Hepatocyte (in vitro differentiated cells): ENCODE results near the gene SBK3. TPM values are rescaled to one million over a fixed set of nuclear protein-coding genes. Genes with fewer than 3 reads are reported as not detected.

Source experiments
- DNase-seq: peaks from one replicate; pipeline ENCODE4 v3.0.0-alpha.2; 2016; ENCODE audit warnings: low spot score
- H2AFZ ChIP-seq: fragments of 200-600 bp; sonication (generic); 2 replicates; pipeline ENCODE4 v1.6.0; 2016; ENCODE audit warnings: antibody characterized with exemption, mild to moderate bottlenecking
- H3K27ac ChIP-seq: fragments of 200-600 bp; sonication (generic); 2 replicates; pipeline ENCODE4 v1.5.1; 2016; ENCODE audit warnings: mild to moderate bottlenecking
- H3K27me3 ChIP-seq: fragments of 200-600 bp; sonication (generic); 2 replicates; pipeline ENCODE4 v1.6.1; 2016
- H3K36me3 ChIP-seq: fragments of 200-600 bp; sonication (generic); replicated peaks from 2 replicates; pipeline ENCODE4 v1.5.1; 2016; ENCODE audit warnings: low read depth; ENCODE audit not compliant: insufficient read depth
- H3K4me1 ChIP-seq: fragments of 200-600 bp; sonication (generic); 2 replicates; pipeline ENCODE4 v1.5.1; 2016; ENCODE audit warnings: mild to moderate bottlenecking, moderate library complexity; ENCODE audit not compliant: insufficient read depth
- H3K4me2 ChIP-seq: fragments of 200-600 bp; sonication (generic); 2 replicates; pipeline ENCODE4 v1.6.0; 2016
- H3K4me3 ChIP-seq: fragments of 200-600 bp; sonication (generic); 2 replicates; pipeline ENCODE4 v1.5.1; 2016; ENCODE audit warnings: mild to moderate bottlenecking
- H3K79me2 ChIP-seq: fragments of 200-600 bp; sonication (generic); 2 replicates; pipeline ENCODE4 v1.6.0; 2017; ENCODE audit warnings: mild to moderate bottlenecking
- H3K9me2 ChIP-seq: fragments of 200-600 bp; sonication (generic); replicated peaks from 2 replicates; pipeline ENCODE4 v1.6.0; 2017; ENCODE audit warnings: mild to moderate bottlenecking; ENCODE audit not compliant: insufficient read depth
- H3K9me3 ChIP-seq: fragments of 200-600 bp; sonication (generic); 2 replicates; pipeline ENCODE4 v1.5.1; 2016; ENCODE audit warnings: low read depth, mild to moderate bottlenecking
- H4K20me1 ChIP-seq: fragments of 200-600 bp; sonication (generic); 2 replicates; pipeline ENCODE4 v1.6.0; 2016; ENCODE audit warnings: mild to moderate bottlenecking; ENCODE audit not compliant: insufficient read depth, poor library complexity, severe bottlenecking
- EZH2 ChIP-seq: fragments of 200-600 bp; sonication (generic); IDR thresholded peaks from 2 replicates; pipeline ENCODE4 v1.6.1; 2016; ENCODE audit warnings: antibody characterized with exemption, mild to moderate bottlenecking, borderline replicate concordance
- EZH2phosphoT487 ChIP-seq: fragments of 200-600 bp; sonication (generic); IDR thresholded peaks from one replicate; pipeline ENCODE4 v1.6.1; 2018; ENCODE audit warnings: antibody characterized with exemption, mild to moderate bottlenecking, low read depth, moderate library complexity; ENCODE audit not compliant: unreplicated experiment, severe bottlenecking
- WGBS: methylation state at CpG from one replicate; pipeline ENCODE4 v1.1.6; 2016; ENCODE audit warnings: low lambda C conversion rate; ENCODE audit errors: missing lambda C conversion rate; 5-methylcytosine and 5-hydroxymethylcytosine counted together
- polyA plus RNA-seq: library from polyadenylated mRNA; unstranded; fragments of >200 nt; fragmentation: Nextera tagmentation; extraction: Ambion mirVana; gene quantifications from 2 replicates; pipeline ENCODE4 v1.2.1, GENCODE V29; 2016
- total RNA-seq: library from RNA; depleted of rRNA; stranded (reverse); fragments of >200 nt; gene quantifications from 2 replicates; pipeline ENCODE4 v1.2.3, GENCODE V29; 2014
- TF ChIP-seq, protein P1 (sequence below): fragments of 200-600 bp; sonication (generic); IDR thresholded peaks from 2 replicates; pipeline ENCODE4 v1.5.1; 2016; ENCODE audit warnings: antibody characterized with exemption, mild to moderate bottlenecking; ENCODE audit not compliant: poor library complexity

Gene SBK3
- total and polyA plus RNA-seq, 2 experiments from 2014 or later, result 0.57 TPM; not detected in 1

DNA sequence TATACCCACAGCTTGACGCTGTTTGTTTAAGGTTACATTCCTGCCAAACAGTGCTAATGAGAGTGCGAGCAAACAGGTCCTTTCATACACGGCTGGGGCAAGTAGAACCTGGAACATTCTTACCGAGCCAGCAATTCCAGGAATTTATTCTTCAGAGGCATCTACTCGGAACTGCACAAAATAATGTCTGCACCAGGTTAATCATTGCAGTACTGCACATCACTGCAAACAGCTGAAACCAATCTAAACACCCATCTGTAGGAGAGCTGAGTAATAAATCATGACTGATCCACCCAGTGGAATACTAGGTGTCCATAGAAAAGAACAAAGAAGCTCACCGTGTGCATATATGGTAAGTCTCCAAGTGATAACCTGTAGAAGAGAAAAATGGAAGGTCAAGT, 36.5 kb upstream of the SBK3 start:
- no peaks in the 10 kb centered on the region for H3K27me3 ChIP-seq
- TF ChIP-seq, protein P1, sequence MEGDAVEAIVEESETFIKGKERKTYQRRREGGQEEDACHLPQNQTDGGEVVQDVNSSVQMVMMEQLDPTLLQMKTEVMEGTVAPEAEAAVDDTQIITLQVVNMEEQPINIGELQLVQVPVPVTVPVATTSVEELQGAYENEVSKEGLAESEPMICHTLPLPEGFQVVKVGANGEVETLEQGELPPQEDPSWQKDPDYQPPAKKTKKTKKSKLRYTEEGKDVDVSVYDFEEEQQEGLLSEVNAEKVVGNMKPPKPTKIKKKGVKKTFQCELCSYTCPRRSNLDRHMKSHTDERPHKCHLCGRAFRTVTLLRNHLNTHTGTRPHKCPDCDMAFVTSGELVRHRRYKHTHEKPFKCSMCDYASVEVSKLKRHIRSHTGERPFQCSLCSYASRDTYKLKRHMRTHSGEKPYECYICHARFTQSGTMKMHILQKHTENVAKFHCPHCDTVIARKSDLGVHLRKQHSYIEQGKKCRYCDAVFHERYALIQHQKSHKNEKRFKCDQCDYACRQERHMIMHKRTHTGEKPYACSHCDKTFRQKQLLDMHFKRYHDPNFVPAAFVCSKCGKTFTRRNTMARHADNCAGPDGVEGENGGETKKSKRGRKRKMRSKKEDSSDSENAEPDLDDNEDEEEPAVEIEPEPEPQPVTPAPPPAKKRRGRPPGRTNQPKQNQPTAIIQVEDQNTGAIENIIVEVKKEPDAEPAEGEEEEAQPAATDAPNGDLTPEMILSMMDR, result no peak
- TF ChIP-seq EZH2, result no peak
- TF ChIP-seq EZH2phosphoT487, result no peak
- peaks cover 12% of the 10 kb centered on the region for H3K4me1 ChIP-seq
- H3K9me3 ChIP-seq, result no peaks in the 10 kb centered on the region
- H3K36me3 ChIP-seq, result no peaks in the 10 kb centered on the region
- no peak overlapping the region for H3K4me3 ChIP-seq
- DNase-seq, result peak; percentile 27
- WGBS, result 15% methylated on average over 6 of the region's 6 CpGs
- H3K9me2 ChIP-seq, result no peaks in the 10 kb centered on the region
- H3K4me2 ChIP-seq, result peak overlapping the region; percentile 98
- H2AFZ ChIP-seq, result no peak overlapping the region
- no peaks in the 10 kb centered on the region for H4K20me1 ChIP-seq
- peaks cover 23% of the 10 kb centered on the region for H3K79me2 ChIP-seq
- H3K27ac ChIP-seq, result peak overlapping the region; percentile 97

DNA sequence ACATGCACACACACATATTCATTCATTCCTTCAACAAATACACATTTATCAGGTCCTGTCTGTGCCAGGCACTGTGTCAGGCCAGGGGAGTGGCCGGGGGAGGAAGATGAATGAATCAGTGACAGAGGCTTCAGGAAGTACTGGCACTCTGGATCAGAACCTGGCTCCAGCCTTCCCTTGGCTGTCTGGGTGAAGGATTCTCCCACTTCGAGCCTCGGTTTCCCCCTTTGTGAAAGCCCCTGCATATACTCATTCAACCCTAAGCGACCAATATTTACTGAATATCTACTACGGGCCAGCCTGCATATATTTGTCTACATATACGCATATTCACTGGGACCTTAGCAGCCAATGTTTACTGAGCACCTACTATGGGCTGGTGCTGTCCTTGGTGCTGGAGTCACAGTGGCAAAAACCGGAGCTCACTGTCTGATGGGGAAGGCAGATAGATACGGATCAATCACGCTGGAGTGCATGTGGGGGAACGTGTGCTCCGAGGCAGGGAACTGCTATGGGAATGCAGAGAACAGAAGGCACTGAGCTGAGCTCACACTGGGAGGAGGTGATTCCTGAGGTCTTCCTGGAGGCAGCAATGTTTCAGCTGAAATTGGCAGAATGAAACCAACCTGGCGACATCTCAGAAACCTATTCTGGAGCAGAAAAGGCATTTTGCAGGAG, 35.9 kb upstream of the SBK3 start:
- Histone ChIP-seq H3K4me2 (peak overlapping the region; percentile 98), H3K4me3 (peak overlapping the region; percentile 78), H3K9me2 (no peaks in the 10 kb centered on the region), H3K36me3 (no peaks in the 10 kb centered on the region), H4K20me1 (no peaks in the 10 kb centered on the region), H3K9me3 (no peaks in the 10 kb centered on the region), H3K4me1 (peaks cover 7% of the 10 kb centered on the region), H3K79me2 (peaks cover 23% of the 10 kb centered on the region), H2AFZ (peak overlapping the region; percentile 75), H3K27me3 (no peaks in the 10 kb centered on the region), H3K27ac (peak overlapping the region; percentile 97)
- peak; percentile 50 for DNase-seq
- 29% methylated on average over 12 of the region's 12 CpGs for WGBS
- TF ChIP-seq EZH2phosphoT487, result no peak
- TF ChIP-seq EZH2, result no peak
- TF ChIP-seq, protein P1, result no peak

GRCh38 chr19:55580628-55581144, 35.3 kb upstream of the SBK3 start, which contains the start of gene ZNF579:
TSS of gene ZNF579 (minus strand) at chr19:55580848. CDS start at chr19:55579639, 1,209 bp downstream.
- Histone ChIP-seq H3K27me3 (no peaks in the 10 kb centered on the region), H3K4me2 (peak within 1 kb of the TSS; percentile 98), H3K36me3 (no peaks in the 10 kb centered on the region), H3K79me2 (peaks cover 23% of the 10 kb centered on the region), H3K4me3 (peak within 1 kb of the TSS; percentile 82), H2AFZ (peak within 1 kb of the TSS; percentile 75), H4K20me1 (no peaks in the 10 kb centered on the region), H3K9me2 (no peaks in the 10 kb centered on the region), H3K27ac (peak within 1 kb of the TSS; percentile 97), H3K4me1 (peaks cover 6% of the 10 kb centered on the region), H3K9me3 (no peaks in the 10 kb centered on the region)
- TF ChIP-seq EZH2, result no peak
- TF ChIP-seq, protein P1, result no peak
- no peak for TF ChIP-seq EZH2phosphoT487
- peak; percentile 92 for DNase-seq
- 4% methylated on average over 15 of the region's 24 CpGs for WGBS
